MM.1S (cell line): ENCODE measurements around the gene AIRE.
"Not testable (repeated sequence)": the region's sequence is repeated elsewhere in the genome, so short reads cannot be mapped to it uniquely, and the experiment has no call there.

Source experiments
- DNase-seq: peaks from one replicate; pipeline ENCODE4 v3.0.0-alpha.2; 2015
- H2AFZ ChIP-seq: fragments of 300-600 bp; sonication (generic); 2 replicates; pipeline ENCODE4 v1.6.0; 2016; ENCODE audit warnings: antibody characterized with exemption, low read length
- H3F3A ChIP-seq: fragments of 300-600 bp; sonication (generic); 2 replicates; pipeline ENCODE4 v1.6.1; 2016; ENCODE audit warnings: mild to moderate bottlenecking, antibody characterized with exemption, low read length, moderate library complexity, mixed read lengths; ENCODE audit not compliant: insufficient read depth
- H3K27ac ChIP-seq: fragments of 300-600 bp; sonication (generic); 2 replicates; pipeline ENCODE4 v1.5.1; 2016; ENCODE audit warnings: mild to moderate bottlenecking, low read length
- H3K27me3 ChIP-seq: fragments of 300-600 bp; sonication (generic); replicated peaks from 2 replicates; pipeline ENCODE4 v1.6.0; 2016; ENCODE audit warnings: low read length; ENCODE audit not compliant: insufficient read depth
- H3K36me3 ChIP-seq: fragments of 300-600 bp; sonication (generic); replicated peaks from 2 replicates; pipeline ENCODE4 v1.6.1; 2016; ENCODE audit warnings: mild to moderate bottlenecking, low read length, mixed read lengths; ENCODE audit not compliant: insufficient read depth
- H3K4me1 ChIP-seq: fragments of 300-600 bp; sonication (generic); 2 replicates; pipeline ENCODE4 v1.6.1; 2016; ENCODE audit warnings: low read length, mixed read lengths
- H3K4me2 ChIP-seq: fragments of 300-600 bp; sonication (generic); 2 replicates; pipeline ENCODE4 v1.6.0; 2016; ENCODE audit warnings: low read depth, low read length
- H3K4me3 ChIP-seq: fragments of 300-600 bp; sonication (generic); 2 replicates; pipeline ENCODE4 v1.5.1; 2016; ENCODE audit warnings: low read length, mixed read lengths
- H3K79me2 ChIP-seq: fragments of 300-600 bp; sonication (generic); 2 replicates; pipeline ENCODE4 v1.6.1; 2016; ENCODE audit warnings: mixed run types, low read length, mixed read lengths
- H3K9ac ChIP-seq: fragments of 300-600 bp; sonication (generic); 2 replicates; pipeline ENCODE4 v1.6.1; 2016; ENCODE audit warnings: low read length, mixed read lengths
- H3K9me2 ChIP-seq: fragments of 300-600 bp; sonication (generic); replicated peaks from 2 replicates; pipeline ENCODE4 v1.6.1; 2016; ENCODE audit warnings: mild to moderate bottlenecking, low read length, mixed read lengths; ENCODE audit not compliant: insufficient read depth
- H3K9me3 ChIP-seq: fragments of 300-600 bp; sonication (generic); replicated peaks from 2 replicates; pipeline ENCODE4 v1.6.1; 2016; ENCODE audit warnings: mild to moderate bottlenecking, low read length, mixed read lengths; ENCODE audit not compliant: insufficient read depth
- H4K20me1 ChIP-seq: fragments of 300-600 bp; sonication (generic); 2 replicates; pipeline ENCODE4 v1.6.1; 2016; ENCODE audit warnings: mild to moderate bottlenecking, low read length, moderate library complexity, mixed read lengths; ENCODE audit not compliant: insufficient read depth
- EZH2 ChIP-seq: fragments of 300-600 bp; sonication (generic); optimal IDR thresholded peaks from 2 replicates; pipeline ENCODE3; 2017; ENCODE audit warnings: low read depth, mild to moderate bottlenecking, antibody characterized with exemption, low read length, mixed read lengths
- EZH2phosphoT487 ChIP-seq: fragments of 300-600 bp; sonication (generic); IDR thresholded peaks from 2 replicates; pipeline ENCODE4 v1.6.1; 2018; ENCODE audit warnings: antibody characterized with exemption, low read length
- TF ChIP-seq, protein P1 (sequence below): fragments of 300-600 bp; sonication (generic); IDR thresholded peaks from 2 replicates; pipeline ENCODE4 v1.5.1; 2016; ENCODE audit warnings: antibody characterized with exemption, low read length, mixed read lengths

The AIRE gene

DNA sequence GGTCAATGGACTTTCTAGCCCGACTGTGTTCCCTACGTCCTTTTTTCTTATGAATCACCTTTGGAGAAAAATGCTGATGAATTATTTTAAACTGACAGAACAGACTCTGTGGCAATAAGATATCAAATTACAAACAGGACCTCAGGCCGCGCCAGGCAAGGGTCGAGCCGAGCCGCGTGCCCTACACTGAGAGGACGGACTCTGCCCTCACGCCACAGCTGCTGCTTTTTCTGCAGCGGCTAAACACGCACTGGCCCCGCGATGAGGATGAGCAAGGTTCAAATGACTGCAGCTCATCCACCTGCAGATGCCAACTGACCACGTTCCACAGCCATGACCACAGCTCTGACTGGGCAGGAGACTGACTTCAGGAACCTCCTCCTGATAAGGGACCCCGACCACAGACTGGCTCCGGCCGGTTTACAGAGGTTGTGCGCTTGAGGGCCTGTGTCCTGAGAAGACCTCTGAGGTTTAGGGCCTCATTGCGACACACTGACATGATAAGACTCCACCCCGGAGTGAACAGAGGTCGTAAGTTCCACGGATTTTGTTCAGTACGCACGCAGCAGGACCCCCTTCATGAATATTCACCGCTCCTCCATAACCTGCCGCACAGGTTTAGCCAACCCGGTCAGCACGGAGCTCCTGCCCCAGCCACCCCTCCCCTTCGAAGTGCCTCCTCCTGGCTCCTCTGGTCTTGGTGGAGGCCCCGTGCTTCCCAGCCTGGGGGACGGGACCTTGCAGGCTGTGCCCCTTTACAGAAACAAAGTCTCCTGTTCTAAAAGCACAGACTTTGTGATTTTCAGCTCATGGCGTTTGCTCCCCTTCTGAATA, 36.3 kb upstream of the AIRE start:
- H3K79me2 ChIP-seq, H3K36me3 ChIP-seq: not testable (repeated sequence)

DNA sequence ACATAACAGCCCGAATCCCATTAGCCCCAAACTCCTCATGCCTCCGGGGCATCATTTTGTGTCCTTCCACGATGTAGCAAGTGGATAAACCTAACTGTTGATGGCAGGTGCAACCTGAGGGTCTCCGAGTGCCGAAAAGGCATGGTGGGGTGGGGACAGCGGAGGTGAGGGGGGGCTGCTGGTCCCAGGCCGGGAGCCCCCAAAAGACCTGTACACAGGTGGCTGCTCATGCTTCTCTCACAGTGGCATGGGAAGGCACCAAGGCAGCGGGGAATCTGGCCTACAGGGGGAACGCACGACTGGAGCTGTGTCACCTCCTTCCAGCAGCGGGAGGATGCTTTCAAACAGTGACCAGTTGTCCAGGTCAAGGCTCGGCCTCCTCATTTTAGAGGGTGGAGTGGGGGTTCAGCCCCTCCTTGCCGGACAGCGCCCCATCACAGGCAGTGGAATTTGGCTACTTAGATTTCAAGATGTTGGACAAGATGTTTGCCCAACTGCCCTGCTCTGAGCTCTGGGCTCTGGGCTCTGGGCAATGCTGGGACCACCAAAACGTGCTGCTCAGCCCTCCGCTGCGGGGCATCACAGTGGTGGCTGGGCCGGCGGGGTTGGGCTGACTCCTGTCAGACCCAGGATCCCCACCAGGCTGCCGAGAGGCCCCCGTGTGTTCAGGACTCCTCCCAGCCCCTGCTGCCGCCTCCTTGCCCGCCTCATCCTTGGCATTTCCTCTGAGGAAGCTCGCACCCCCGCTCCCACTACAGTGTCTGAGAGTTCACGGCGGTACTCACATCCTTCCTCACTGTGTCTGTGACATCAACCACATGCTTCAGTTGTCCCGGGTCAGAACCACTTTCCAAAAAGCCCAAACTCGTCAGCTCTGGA, 31.6 kb upstream of the AIRE start:
- H3K79me2 ChIP-seq = no peaks in the 10 kb centered on the region
- H4K20me1 ChIP-seq = no peaks in the 10 kb centered on the region
- no peak overlapping the region for H3K27ac ChIP-seq
- H3K9ac ChIP-seq = no peak overlapping the region
- H2AFZ ChIP-seq = no peak overlapping the region
- no peaks in the 10 kb centered on the region for H3F3A ChIP-seq
- TF ChIP-seq, protein P1, sequence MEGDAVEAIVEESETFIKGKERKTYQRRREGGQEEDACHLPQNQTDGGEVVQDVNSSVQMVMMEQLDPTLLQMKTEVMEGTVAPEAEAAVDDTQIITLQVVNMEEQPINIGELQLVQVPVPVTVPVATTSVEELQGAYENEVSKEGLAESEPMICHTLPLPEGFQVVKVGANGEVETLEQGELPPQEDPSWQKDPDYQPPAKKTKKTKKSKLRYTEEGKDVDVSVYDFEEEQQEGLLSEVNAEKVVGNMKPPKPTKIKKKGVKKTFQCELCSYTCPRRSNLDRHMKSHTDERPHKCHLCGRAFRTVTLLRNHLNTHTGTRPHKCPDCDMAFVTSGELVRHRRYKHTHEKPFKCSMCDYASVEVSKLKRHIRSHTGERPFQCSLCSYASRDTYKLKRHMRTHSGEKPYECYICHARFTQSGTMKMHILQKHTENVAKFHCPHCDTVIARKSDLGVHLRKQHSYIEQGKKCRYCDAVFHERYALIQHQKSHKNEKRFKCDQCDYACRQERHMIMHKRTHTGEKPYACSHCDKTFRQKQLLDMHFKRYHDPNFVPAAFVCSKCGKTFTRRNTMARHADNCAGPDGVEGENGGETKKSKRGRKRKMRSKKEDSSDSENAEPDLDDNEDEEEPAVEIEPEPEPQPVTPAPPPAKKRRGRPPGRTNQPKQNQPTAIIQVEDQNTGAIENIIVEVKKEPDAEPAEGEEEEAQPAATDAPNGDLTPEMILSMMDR = peak; percentile 63
- peak; percentile 58; the same call in 1 of the 2 replicates for TF ChIP-seq EZH2phosphoT487
- no peak for TF ChIP-seq EZH2
- H3K4me3 ChIP-seq = no peak overlapping the region
- DNase-seq = peak; percentile 49
- no peaks in the 10 kb centered on the region for H3K36me3 ChIP-seq
- H3K9me2 ChIP-seq = no peaks in the 10 kb centered on the region
- no peaks in the 10 kb centered on the region for H3K9me3 ChIP-seq
- peaks cover 42% of the 10 kb centered on the region for H3K27me3 ChIP-seq
- no peak overlapping the region for H3K4me2 ChIP-seq
- H3K4me1 ChIP-seq = no peaks in the 10 kb centered on the region

More for the DNA sequence above, 36.3 kb upstream of the AIRE start:
- H3K27ac ChIP-seq, H3K4me3 ChIP-seq, H2AFZ ChIP-seq, H3K9ac ChIP-seq, H4K20me1 ChIP-seq, H3K4me2 ChIP-seq, H3K9me3 ChIP-seq, H3F3A ChIP-seq, H3K4me1 ChIP-seq, DNase-seq, H3K9me2 ChIP-seq: not testable (repeated sequence)
- peaks cover 11% of the 10 kb centered on the region for H3K27me3 ChIP-seq

DNA sequence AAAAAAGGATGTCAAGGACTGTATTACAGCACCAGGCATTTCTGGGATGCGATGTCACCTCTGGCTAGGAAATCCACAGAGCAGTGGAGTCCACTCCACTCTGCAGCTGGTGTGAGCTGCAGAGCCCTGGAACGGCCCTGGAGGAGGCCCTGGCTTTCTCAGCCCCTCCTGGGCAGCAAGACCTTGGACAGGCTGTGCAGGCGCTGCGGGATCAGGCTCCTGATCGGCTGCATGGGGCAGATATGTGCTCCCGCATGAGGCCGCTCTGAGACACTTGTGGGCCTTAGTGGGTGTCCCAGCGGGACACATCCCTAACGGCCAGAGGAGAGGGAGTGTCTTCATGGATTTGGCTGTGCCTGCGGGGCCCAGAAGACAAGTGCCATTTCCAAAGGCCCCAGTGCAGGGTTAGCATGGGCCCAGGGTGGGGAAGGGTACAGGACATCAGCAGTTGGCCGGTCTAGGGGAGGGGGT, 30.1 kb upstream of the AIRE start:
- Histone ChIP-seq H3K36me3 (no peaks in the 10 kb centered on the region), H3K27ac (no peak overlapping the region), H3K27me3 (peaks cover 56% of the 10 kb centered on the region), H3K9ac (no peak overlapping the region), H3K4me3 (no peak overlapping the region), H3K9me2 (no peaks in the 10 kb centered on the region), H4K20me1 (no peaks in the 10 kb centered on the region), H3K4me1 (no peaks in the 10 kb centered on the region), H3K9me3 (no peaks in the 10 kb centered on the region), H3F3A (no peaks in the 10 kb centered on the region), H3K4me2 (no peak overlapping the region), H3K79me2 (no peaks in the 10 kb centered on the region), H2AFZ (no peak overlapping the region)
- no peak for DNase-seq
- TF ChIP-seq, protein P1 = no peak
- no peak for TF ChIP-seq EZH2
- no peak for TF ChIP-seq EZH2phosphoT487
